Thyroid gland (tissue), 4 donors: ENCODE results near the gene SNRNP27.

Source experiments
- POLR2A ChIP-seq, 2 donors: fragments of 450-650 bp; IDR thresholded peaks; one replicate each; pipeline ENCODE4 v1.6.1; 2017; ENCODE audit warnings: antibody characterized with exemption in 2 of 2, mild to moderate bottlenecking in 2 of 2, moderate library complexity in 1 of 2
- TF ChIP-seq, protein P1 (sequence below), 6 experiments: fragments of 200-600 bp in 3 of 6; fragments of 450-650 bp in 3 of 6; sonication (generic) in 3 of 6; IDR thresholded peaks; one replicate each; pipeline ENCODE4 v1.5.1; 2016 to 2019; ENCODE audit warnings: antibody characterized with exemption in 6 of 6, mild to moderate bottlenecking in 2 of 6, inconsistent platforms in 1 of 6, moderate library complexity in 1 of 6

DNA sequence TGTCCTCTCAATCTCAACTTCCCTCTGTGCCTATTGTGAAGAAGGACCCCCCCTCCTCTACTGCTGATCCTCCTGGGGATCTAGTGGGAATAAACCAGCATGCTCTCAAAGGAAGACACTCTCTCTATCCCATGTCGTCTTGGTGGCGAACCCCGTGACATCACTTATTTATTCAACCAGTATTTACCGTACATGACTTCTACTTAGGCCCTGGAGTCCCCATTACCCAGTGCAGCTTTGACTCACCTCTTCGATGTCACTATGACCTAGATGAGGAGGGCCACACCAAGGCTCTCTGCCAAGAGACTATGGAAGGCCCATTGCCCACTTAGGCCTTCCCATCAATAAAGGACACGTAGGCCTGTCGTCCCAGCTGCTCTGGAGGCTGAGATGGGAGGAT lies 51.0 kb downstream of the SNRNP27 start:
- TF ChIP-seq, protein P1, sequence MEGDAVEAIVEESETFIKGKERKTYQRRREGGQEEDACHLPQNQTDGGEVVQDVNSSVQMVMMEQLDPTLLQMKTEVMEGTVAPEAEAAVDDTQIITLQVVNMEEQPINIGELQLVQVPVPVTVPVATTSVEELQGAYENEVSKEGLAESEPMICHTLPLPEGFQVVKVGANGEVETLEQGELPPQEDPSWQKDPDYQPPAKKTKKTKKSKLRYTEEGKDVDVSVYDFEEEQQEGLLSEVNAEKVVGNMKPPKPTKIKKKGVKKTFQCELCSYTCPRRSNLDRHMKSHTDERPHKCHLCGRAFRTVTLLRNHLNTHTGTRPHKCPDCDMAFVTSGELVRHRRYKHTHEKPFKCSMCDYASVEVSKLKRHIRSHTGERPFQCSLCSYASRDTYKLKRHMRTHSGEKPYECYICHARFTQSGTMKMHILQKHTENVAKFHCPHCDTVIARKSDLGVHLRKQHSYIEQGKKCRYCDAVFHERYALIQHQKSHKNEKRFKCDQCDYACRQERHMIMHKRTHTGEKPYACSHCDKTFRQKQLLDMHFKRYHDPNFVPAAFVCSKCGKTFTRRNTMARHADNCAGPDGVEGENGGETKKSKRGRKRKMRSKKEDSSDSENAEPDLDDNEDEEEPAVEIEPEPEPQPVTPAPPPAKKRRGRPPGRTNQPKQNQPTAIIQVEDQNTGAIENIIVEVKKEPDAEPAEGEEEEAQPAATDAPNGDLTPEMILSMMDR (IDR thresholded peaks at IDR 0.05): no peak
- no peak for TF ChIP-seq POLR2A (IDR thresholded peaks at IDR 0.05)
